Bone marrow (tissue), 2 donors: ENCODE results near the gene AK1.
"Not testable (repeated sequence)": the region's sequence is repeated elsewhere in the genome, so short reads cannot be mapped to it uniquely, and the experiment has no call there.

Experiments
- DNase-seq, 2 donors: peaks; one replicate each; lab custom pipeline; 2025; lab: John Stamatoyannopoulos, UW

Gene AK1

GRCh38 chr9:127884427-127884911 is 7.0 kb upstream of the AK1 start:
- DNase-seq: peak in 1 of 2 donors; percentile 83

- DNase-seq: no peak
Measured at GRCh38 chr9:127883959-127884358, 6.5 kb upstream of the AK1 start.

GRCh38 chr9:127881715-127882114 is 4.2 kb upstream of the AK1 start:
- DNase-seq: not testable (repeated sequence)

GRCh38 chr9:127880143-127880542 is 2.7 kb upstream of the AK1 start:
- no peak for DNase-seq

DNA sequence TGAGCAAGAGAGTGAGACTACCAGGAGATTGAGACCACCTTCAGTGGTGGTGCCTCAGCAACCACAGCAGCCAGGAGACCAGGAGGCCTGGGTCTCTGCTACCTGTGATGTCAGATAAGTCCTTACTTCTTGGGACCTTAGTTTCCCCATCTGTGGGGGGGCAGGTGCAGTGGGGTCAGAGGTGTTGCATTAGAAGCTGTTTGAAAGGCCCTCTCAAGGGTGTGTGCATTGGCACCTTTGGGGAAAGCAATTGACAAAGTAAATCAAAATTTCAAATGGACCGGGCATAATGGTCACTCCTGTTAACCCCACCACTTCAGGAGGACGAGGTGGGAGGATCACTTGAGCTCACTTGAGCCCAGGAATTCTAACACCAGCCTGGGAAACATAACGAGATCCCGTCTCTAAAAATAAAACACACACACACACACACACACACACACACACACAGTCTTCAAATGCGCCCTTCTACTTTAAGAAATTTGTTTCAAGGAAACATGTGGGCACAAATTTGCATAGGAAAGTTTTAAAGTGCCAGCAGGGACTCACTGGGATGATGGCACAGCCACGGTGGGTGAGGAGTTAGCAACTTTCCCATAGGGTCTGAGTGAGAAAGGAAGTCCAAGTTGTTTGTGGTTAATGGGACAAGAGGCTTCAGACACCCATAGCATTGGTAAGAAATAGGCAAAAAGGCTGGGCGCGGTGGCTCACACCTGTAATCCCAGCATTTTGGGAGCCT is 1.3 kb upstream of the AK1 start:
- no peak for DNase-seq

DNA sequence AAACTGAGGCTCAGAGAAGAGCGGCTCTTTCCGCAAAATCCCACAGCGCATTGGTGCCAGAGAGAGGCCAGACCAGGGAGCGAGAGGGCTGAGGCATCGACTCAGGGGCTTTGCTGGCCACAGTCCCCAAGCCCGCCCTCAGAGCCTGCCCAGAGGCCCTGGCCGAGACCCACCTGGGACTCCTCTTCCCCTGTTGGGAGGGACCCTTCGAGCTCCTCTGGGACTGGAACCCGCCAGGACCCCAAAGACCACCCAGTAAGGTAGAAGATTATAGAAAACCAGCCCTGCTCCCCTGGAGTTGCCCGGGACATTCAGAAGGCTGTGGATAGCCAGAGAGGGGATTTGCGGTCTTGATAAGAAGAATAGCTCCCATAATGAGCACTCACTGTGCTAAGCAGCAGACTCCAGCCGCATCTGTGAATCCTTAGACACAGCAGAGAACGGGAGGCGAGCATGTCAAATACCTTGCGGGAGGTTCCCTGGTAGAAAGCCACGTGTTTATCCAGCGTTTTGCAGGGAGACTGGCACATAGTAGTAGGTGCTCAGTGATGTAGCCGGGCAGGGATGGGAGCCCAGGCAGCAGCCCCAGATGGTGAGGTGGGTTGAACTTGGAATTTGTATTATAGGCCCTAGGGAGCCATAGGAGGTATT is 651 bp upstream of the AK1 start:
- no peak for DNase-seq

GRCh38 chr9:127876764-127877562 is 512 bp downstream of the AK1 start:
- DNase-seq: no peak

DNA sequence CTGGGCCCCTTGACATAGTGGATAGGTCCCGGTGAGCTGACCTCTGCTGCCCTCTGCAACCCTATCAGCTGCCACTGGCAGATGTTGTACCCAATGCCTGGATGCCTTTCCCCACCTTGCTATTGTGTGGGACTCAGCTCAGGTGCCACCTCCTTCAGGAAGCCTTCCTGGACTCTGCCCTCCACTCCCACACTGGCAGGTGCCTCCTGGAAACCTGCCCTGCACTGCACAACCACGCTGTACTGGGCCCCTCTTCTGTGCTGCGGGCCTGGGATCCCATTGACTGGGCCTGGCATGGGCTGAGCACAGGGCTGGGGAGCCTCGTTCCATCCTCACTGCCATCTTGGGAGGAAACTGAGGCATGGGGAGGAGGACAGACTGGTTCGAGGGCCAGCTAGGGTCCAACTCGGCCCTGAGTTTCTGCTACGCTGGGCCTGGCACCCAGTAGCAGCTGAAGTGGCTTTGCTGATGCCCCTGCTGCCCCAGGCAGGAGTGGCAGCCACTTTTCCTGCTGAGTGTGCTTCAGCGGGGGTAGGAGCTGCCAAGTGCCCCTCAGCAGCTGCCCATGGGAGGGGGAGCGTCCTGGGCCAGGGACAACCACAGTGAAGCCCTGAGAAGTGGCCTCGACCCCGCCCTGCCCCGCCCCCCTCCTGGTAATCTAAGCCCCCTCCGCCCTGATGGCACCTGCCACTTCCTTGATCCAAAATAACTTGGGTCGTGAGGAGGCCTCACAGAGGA is 1.3 kb downstream of the AK1 start:
- DNase-seq: no peak

DNA sequence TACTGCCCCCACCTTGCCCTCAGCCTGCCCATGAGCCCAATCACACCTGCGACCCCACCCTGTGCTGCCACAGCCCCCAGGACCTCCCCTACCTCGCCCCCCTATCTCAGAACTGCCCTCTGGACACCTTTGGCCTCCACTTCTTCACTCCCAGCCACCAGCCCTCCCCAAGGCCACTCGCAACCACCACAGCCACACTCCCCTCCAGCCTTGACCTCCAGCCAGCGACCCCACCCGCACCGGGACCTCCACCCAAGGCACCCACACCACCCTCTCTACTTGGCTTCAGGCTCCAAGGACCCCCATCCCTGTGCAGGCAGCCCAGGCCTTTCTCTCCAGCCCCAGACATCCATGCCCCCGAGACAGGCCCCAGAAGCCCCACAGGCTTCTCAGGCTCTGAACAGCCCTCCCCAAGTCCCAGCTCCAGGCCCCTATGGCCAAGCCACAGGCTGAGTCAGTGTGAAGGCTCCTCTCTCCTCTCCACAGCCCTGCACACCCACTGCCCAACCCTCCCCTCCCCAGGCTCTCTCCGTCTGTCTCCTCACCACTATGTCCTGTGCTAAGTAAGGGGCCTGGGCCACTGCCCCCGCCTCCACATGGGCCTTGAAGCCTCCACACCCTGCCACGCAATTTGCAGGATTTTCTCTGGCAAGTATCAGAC is 2.0 kb downstream of the AK1 start:
- no peak for DNase-seq

GRCh38 chr9:127874301-127875221 is 2.9 kb downstream of the AK1 start:
- DNase-seq: no peak

DNA sequence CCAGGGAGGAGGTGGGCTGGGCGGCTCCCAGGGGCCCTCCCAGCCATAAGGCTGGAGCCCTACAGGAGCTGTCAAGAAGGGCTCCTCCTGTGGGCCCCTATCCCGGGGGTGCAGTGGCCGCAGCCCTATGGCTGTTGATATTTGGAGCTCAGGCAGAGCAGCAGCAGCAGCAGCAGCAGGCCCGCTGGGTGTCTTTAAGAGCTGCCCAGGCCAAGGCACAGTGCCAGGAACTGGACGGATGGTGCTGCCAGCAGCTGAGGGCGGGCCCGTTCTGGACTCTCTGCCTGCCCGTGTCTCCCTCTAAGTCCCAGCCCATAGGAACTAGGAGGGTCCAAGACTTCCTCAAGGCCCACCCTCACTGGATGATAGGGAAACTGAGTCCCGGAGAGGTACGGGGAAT is 3.6 kb downstream of the AK1 start:
- DNase-seq: no peak

GRCh38 chr9:127873223-127873691 is 4.2 kb downstream of the AK1 start:
- DNase-seq: no peak

DNA sequence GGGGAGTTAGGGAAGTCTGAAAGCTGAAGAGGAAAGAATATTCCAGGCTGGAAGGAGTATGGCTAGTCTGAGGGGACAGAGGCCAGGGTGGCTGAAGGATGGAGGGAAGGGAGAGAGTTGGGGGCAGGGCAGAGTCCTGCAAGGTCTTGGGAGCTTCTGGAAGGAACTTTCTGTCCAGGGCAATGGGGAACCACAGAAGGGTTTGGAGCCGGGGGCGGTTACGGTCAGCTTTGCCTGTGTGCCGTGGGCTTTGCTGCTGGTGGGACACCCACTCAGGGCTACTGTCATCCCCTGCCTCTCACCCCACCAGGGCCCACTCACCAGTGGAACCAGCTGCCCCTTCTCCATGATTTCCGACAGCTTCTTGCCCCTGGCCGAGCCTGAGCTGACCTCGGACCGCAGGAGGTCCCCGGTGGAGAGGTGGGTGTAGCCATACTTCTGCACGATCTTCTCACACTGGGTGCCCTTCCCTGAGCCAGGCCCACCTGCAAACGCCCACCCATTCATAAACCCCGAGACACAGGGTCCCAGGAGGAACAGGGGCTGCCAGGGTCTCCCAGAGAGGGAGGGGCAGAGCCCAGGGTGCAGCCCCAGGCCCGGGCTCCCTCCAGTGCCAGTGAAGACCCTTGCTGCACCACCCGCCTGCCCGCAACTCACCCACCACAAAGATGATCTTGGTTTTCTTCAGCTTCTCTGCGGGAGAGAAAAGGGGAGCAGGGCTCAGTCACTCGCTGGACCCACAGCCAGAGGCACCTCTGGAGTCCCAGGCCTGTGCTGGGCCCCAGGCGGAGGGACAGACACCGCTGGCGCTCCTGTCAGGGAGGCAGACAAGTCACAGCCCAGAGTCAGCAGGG is 4.9 kb downstream of the AK1 start:
- DNase-seq: no peak

GRCh38 chr9:127871531-127871930 is 5.9 kb downstream of the AK1 start:
- DNase-seq: no peak

- DNase-seq: no peak
Measured at GRCh38 chr9:127870887-127871286, 6.6 kb downstream of the AK1 start.

DNA sequence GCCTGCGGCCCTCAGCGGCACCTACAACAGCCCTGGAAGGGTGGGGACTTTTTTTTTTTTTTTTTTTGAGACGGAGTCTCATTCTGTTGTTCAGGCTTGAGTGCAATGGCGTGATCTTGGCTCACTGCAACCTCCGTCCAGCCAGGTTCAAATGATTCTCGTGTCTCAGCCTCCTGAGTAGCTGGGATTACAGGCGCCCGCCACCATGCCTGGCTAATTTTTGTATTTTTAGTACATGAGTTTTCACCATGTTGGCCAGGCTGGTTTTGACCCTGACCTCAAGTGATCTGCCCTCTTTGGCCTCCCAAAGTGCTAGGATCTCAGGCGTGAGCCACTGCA is 7.4 kb downstream of the AK1 start:
- not testable (repeated sequence) for DNase-seq

DNA sequence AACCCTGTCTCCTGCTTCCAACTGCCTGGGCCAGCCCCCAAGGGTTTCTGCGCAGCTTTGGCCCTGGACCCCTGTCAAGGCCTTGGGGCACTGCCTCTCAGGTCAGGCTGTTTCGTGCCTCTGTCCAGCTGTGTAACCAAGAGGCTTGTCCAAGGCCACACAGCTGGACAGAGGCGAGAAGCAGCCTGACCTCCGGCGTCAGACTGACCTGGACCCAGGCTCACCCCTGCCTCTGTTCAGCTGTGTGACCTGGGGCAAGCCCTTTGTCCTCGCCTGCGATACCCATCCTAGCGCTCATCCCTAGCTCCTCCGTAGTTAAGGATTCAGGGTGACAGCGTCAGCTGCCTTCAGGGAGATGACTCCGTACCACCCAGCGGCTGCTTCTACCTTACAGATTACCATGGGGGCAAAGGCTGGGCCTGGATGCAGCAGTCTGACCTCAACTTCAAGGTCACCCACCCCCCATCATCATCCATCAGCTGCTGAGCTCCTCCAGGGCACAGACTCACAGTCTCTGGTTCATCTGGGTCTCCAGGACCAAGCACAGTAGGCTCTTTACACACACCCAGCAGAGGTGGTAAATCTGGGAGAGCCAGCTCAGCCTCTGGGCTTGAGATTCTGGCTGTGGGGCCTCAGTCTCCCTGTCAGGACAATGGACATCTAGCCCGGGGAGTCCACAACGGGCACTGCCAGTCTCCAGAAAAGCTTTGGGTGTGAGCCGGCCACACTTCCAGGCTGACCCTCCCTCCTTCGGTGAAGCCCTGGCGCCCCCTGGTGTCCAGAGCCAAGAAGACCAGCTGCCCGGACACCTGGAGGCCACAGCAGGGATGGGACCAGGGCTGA is 7.9 kb downstream of the AK1 start:
- peak; percentile 26 to 76 for DNase-seq

GRCh38 chr9:127868278-127868902 is 9.1 kb downstream of the AK1 start:
- DNase-seq: no peak
